B cell (primary cell): ENCODE data around the gene LRP1.

Experiments
- CTCF ChIP-seq: fragments of 200-600 bp; IDR thresholded peaks from one replicate; pipeline ENCODE4 v1.8.0; 2022; ENCODE audit warnings: antibody characterized with exemption, mild to moderate bottlenecking
- EZH2 ChIP-seq: IDR thresholded peaks from 2 replicates; pipeline ENCODE4 v1.6.1; 2012; ENCODE audit warnings: borderline replicate concordance, low read depth, mild to moderate bottlenecking, moderate library complexity, low read length; ENCODE audit not compliant: insufficient read depth, poor library complexity, severe bottlenecking

DNA sequence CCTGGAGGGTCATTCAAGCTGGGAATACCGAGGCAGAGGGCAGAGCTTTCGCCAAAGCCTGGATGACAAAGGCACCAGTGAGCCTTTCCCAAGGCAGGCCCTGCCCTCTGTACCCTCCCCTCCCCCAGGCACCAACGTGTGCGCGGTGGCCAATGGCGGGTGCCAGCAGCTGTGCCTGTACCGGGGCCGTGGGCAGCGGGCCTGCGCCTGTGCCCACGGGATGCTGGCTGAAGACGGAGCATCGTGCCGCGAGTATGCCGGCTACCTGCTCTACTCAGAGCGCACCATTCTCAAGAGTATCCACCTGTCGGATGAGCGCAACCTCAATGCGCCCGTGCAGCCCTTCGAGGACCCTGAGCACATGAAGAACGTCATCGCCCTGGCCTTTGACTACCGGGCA lies 57.1 kb downstream of the LRP1 start:
- TF ChIP-seq CTCF: no peak
- TF ChIP-seq EZH2: no peak
